Measurements from ENCODE around the gene KLK11.
A peak's percentile ranks its signal among the peaks of the same experiment; 100 is the strongest.

KLK11 gene

DNA sequence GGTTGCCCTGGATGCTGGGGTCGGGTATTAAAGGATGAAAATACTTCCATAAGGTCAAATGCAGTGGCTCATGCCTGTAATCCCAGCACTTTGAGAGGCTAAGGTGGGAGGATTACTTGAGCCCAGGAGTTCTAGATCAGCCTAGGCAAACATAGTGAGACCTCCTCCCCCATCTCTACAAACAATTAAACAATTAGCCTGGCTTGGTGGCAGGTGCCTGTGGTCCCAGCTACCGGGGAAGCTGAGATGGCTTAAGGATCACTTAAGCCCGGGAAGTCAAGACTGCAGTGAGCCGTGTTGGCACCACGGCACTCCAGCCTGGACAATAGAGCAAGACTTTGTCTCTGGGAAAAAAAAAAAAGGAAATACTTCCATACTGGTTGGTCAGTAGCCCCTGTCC lies 1.5 kb downstream of the KLK11 start:
- no peaks in the 10 kb centered on the region for H3K36me3 ChIP-seq
- no peak overlapping the region for H3K27ac ChIP-seq
- no peaks in the 10 kb centered on the region for H3K9me3 ChIP-seq
- peaks cover 0 to under 1% (median 0%) of the 10 kb centered on the region in 4 donors for H3K4me1 ChIP-seq
- TF ChIP-seq, protein P1, sequence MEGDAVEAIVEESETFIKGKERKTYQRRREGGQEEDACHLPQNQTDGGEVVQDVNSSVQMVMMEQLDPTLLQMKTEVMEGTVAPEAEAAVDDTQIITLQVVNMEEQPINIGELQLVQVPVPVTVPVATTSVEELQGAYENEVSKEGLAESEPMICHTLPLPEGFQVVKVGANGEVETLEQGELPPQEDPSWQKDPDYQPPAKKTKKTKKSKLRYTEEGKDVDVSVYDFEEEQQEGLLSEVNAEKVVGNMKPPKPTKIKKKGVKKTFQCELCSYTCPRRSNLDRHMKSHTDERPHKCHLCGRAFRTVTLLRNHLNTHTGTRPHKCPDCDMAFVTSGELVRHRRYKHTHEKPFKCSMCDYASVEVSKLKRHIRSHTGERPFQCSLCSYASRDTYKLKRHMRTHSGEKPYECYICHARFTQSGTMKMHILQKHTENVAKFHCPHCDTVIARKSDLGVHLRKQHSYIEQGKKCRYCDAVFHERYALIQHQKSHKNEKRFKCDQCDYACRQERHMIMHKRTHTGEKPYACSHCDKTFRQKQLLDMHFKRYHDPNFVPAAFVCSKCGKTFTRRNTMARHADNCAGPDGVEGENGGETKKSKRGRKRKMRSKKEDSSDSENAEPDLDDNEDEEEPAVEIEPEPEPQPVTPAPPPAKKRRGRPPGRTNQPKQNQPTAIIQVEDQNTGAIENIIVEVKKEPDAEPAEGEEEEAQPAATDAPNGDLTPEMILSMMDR (IDR thresholded peaks at IDR 0.05): no peak
- DNase-seq: no peak
- intact Hi-C loops (cut with DNase I; ENCODE audit: low total_unique reads): no loop called here
- peaks cover 0 to 53% of the 10 kb centered on the region in 2 donors for H3K27me3 ChIP-seq
- no peak overlapping the region for H3K4me3 ChIP-seq

DNA sequence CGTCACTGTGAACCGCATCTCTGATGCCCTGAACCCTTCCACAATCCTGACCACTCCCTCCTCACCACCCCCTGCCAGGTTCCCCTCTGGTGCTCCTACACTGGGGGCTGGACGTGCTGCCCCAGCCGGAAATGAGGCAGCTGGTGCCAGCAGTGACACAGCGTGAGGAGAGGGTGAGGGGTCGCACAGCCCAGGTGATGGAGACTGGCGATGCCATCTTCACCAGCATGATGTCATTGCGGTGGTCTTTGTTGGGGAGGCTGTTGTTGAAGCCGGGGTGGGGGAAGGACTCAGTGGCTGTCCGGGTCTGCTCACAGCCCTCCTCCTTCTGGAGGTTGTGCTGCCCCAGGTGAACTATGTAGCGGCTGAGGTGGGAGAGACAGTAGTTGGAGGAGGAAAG lies 2.5 kb downstream of the KLK11 start:
- intact Hi-C loops (cut with DNase I; ENCODE audit: low total_unique reads): no loop called here
- peaks cover 0 to 63% of the 10 kb centered on the region in 2 donors for H3K27me3 ChIP-seq
- no peak for DNase-seq

DNA sequence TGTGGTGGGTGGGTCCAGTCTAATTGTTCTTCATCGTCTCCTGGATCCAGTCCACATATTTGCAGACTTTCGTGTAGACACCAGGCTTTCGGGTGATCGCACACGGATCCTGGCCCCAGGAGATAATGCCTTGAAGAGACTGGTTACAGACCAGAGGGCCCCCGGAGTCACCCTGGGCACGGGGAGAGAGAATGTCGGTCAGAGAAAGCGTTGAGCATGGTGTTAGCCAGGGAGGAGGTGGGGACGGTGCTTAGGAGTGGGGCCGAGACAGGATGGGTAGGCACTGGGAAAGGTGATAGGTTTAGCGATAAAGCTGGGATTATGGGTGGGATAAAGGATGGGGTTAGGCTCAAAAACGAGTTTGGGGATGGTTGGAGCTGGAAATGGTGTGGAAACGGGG lies 3.9 kb downstream of the KLK11 start:
- Histone ChIP-seq H3K9me3 (no peaks in the 10 kb centered on the region), H3K36me3 (no peaks in the 10 kb centered on the region), H3K4me1 (peaks cover 0 to 13% (median 6%) of the 10 kb centered on the region in 4 donors), H3K27ac (no peak overlapping the region), H3K4me3 (no peak overlapping the region), H3K27me3 (peaks cover 0 to 72% of the 10 kb centered on the region in 2 donors)
- TF ChIP-seq, protein P1 (IDR thresholded peaks at IDR 0.05): no peak
- intact Hi-C loops (cut with DNase I; ENCODE audit: low total_unique reads): no loop called here
- no peak for DNase-seq

More for the DNA sequence above, 2.5 kb downstream of the KLK11 start:
- Histone ChIP-seq H3K4me1 (peaks cover 0 to 8% (median 4%) of the 10 kb centered on the region in 4 donors), H3K36me3 (no peaks in the 10 kb centered on the region), H3K27ac (no peak overlapping the region), H3K4me3 (no peak overlapping the region), H3K9me3 (no peaks in the 10 kb centered on the region)
- TF ChIP-seq, protein P1 (IDR thresholded peaks at IDR 0.05): no peak

DNA sequence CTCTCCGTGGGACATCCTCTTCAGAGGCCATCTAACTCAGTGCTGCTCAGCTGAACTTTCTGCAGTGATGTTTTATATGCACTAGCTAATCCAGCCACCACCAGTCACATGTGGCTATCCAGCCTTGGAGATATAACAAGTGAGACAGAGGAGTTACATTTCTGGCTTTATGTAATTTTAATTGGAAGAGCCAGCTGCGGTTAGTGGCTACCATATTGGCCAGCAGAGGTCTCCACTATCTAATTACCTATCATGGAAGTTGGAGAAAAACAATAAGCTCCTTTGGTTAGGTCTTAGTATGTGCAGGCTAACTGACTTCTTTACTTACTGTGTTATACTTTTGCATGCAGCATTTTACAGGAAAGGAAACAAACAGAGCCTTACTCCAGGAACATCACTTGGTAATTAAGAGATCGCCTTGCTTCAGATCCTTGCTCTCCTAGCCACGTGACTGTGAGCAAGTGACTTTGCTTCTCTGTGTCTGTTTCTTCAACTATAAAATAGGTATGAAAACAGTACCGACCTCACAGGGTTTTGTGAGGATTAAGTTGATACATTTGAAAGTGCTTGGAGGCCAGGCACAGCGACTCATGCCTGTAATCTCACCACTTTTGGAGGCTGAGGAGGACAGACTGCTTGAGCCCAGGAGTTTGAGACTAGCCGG lies 5.3 kb downstream of the KLK11 start:
- TF ChIP-seq, protein P1 (IDR thresholded peaks at IDR 0.05): peak in 1 of 2 experiments; percentile 21
- Histone ChIP-seq H3K4me1 (peaks cover 0 to 20% (median 9%) of the 10 kb centered on the region in 4 donors), H3K9me3 (no peaks in the 10 kb centered on the region), H3K36me3 (no peaks in the 10 kb centered on the region), H3K4me3 (no peak overlapping the region), H3K27ac (no peak overlapping the region), H3K27me3 (peaks cover 0 to 74% of the 10 kb centered on the region in 2 donors)
- DNase-seq: no peak
- intact Hi-C loops (cut with DNase I; ENCODE audit: low total_unique reads): no loop called here

DNA sequence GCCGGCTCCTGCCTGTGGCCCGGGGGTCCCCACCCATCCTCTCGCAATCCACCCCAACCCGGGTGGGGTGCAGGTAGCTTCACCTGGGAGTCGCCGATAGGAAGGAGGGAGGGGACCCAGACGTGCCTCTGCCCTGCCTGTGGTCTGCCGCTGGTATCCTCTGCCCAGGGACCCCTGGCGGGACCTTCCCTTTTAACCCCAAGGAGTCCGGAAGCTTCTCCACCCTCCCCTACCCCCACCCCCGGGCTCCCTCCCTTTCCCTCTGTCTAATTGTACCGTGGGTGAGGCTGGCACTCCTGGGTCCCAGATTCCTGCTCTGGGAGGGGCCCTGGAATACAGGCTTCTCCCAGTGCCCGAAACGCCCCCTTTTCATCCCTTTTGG lies 6.9 kb downstream of the KLK11 start, which contains the start of gene KLK10:
Gene KLK10, minus strand, starts transcription at position 166 of the 382 bp plus-strand sequence. CDS start 579 bp downstream, outside the sequence.
- Histone ChIP-seq H3K4me3 (peak within 1 kb of the TSS in 1 of 2 donors; percentile 6), H3K4me1 (peaks cover 0 to 20% (median 9%) of the 10 kb centered on the region in 4 donors), H3K27me3 (peaks cover 0 to 74% of the 10 kb centered on the region in 2 donors), H3K9me3 (no peaks in the 10 kb centered on the region), H3K27ac (no peak within 1 kb of the TSS), H3K36me3 (no peaks in the 10 kb centered on the region)
- TF ChIP-seq, protein P1 (IDR thresholded peaks at IDR 0.05): no peak
- DNase-seq: no peak
- intact Hi-C loops (cut with DNase I; ENCODE audit: low total_unique reads): no loop called here

Data from tibial artery (tissue), 4 donors.